HUES6 (cell line): Measurements from ENCODE around the gene BCAS1.
"Not testable (repeated sequence)": the region's sequence is repeated elsewhere in the genome, so short reads cannot be mapped to it uniquely, and the experiment has no call there.

Source experiments
- H3K27ac ChIP-seq: 2 replicates; pipeline ENCODE4 v1.7.0; 2013; ENCODE audit warnings: low read depth, mild to moderate bottlenecking, low read length, inconsistent platforms
- H3K27me3 ChIP-seq: 2 replicates; pipeline ENCODE4 v1.6.1; 2013; ENCODE audit warnings: low read length; ENCODE audit not compliant: control insufficient read depth, insufficient read depth
- H3K36me3 ChIP-seq: 2 replicates; pipeline ENCODE4 v1.6.1; 2013; ENCODE audit warnings: low read length; ENCODE audit not compliant: control insufficient read depth, insufficient read depth
- H3K4me1 ChIP-seq: 2 replicates; pipeline ENCODE4 v1.6.1; 2013; ENCODE audit warnings: low read length; ENCODE audit not compliant: control insufficient read depth, insufficient read depth
- H3K4me3 ChIP-seq: 2 replicates; pipeline ENCODE4 v1.5.1; 2013; ENCODE audit warnings: low read depth, low read length
- H3K9ac ChIP-seq: one replicate; pipeline ENCODE4 v1.6.1; 2013; ENCODE audit warnings: mild to moderate bottlenecking, low read length
- H3K9me3 ChIP-seq: 2 replicates; pipeline ENCODE4 v1.6.1; 2013; ENCODE audit warnings: low read depth, low read length; ENCODE audit not compliant: control insufficient read depth, insufficient read depth

Gene BCAS1

DNA sequence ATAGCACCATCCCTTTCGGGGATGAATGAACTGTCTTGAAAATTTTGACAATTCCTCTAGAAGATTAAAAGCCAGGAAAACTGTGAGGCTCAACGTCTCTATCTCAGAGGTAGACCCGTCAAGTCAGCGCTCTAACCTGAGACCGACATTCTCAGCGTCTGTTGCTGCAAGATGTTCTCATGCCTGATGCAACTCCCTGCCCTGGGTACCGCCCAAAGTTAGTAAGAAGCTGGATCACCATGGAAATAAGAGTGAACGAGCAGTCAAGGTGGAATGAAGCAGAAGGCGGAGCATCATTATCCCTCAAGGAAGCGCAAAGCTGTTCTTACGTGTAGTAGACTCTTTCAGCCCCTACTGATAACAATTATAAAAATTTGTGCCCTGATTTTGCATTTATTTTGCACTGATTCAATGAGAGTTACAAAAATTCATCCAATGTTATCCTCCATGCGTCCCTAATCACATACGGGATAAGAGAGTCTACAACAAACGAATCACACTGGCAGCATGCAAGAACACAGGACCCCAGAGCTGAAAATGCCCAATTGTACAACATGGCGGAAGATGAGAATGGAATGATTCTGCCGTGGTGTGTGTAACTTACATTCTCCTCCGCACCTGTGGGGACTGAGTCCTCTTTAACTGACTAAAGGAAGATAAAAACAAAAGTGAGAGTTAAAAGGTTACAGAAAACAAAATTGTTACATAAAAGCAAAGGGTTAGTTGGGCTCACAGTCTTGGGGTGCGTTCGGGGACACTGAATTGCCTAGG is 95.4 kb downstream of the BCAS1 start:
- H3K4me3 ChIP-seq = no peak overlapping the region
- H3K9me3 ChIP-seq = peaks cover 13% of the 10 kb centered on the region; the same call in 1 of the 2 replicates
- H3K9ac ChIP-seq = no peak overlapping the region
- H3K4me1 ChIP-seq = no peaks in the 10 kb centered on the region
- no peak overlapping the region for H3K27ac ChIP-seq
- H3K36me3 ChIP-seq = no peaks in the 10 kb centered on the region
- H3K27me3 ChIP-seq = no peaks in the 10 kb centered on the region

DNA sequence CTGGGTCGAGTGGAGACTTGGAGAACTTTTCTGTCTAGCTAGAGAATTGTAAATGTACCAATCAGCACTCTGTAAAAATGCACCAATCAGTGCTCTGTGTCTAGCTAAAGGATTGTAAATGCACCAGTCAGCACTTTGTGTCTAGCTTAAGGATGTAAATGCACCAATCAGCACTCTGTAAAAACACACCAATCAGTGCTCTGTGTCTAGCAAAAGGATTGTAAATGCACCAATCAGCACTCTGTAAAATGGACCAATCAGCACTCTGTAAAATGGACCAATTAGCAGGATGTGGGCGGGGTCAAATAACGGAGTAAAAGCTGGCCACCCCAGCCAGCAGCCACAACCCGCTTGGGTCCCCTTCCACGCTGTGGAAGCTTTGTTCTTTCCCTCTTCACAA is 96.5 kb downstream of the BCAS1 start:
- not testable (repeated sequence) for H3K27ac ChIP-seq, H3K36me3 ChIP-seq, H3K4me3 ChIP-seq, H3K9ac ChIP-seq, H3K4me1 ChIP-seq, H3K9me3 ChIP-seq, H3K27me3 ChIP-seq

DNA sequence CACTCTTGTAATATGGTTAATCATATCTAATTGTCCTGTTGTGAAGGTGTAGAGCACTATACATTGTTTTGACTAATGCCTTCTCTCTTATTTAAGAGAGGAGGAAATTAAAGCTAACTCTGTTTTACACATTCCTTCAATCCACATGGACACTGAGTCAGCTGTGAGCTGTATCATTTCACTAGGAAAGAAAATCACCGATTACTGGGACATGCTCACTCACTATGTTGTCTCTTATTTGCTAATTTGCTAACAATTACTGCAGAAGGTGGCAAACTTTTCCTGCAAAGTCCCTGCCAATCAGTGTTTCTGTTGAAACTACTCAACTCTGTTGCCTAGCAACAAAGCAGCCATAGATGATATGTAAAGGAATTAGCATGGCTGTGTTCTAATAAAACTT is 98.2 kb downstream of the BCAS1 start:
- H3K36me3 ChIP-seq = no peaks in the 10 kb centered on the region
- H3K27ac ChIP-seq = no peak overlapping the region
- H3K4me3 ChIP-seq = no peak overlapping the region
- H3K4me1 ChIP-seq = no peaks in the 10 kb centered on the region
- no peak overlapping the region for H3K9ac ChIP-seq
- H3K27me3 ChIP-seq = no peaks in the 10 kb centered on the region
- peaks cover 6% of the 10 kb centered on the region; the same call in 1 of the 2 replicates for H3K9me3 ChIP-seq

DNA sequence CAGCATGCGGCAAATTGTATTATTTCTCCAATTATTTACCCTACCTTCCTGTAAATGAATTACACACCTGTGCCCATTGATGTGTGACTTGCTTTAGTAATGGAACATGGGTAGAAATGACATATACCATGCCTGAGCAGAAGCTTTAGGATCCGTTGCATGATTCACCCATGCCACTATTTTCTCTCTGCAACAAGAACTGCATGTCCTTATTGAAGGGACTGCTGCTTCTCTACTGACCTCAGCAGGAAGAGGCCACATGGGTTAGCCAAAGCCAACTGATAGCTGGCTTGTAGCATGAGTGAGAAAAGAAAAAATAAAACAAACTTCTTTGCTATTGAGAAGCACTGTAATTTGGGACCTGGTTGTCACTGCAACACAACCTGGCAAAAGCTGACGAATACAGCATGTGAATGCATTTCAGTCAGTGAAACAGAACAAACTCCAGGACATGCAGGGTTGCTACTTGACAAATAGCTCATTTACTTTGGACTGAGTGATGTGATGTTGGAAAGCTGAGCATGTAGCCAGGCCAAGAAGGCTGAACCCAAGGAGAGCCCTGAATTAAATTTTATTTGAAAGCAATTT is 99.2 kb downstream of the BCAS1 start:
- 0 out of 2 replicates have a peak, but pooled peaks cover 4% of the 10 kb centered on the region for H3K9me3 ChIP-seq
- no peaks in the 10 kb centered on the region for H3K4me1 ChIP-seq
- H3K4me3 ChIP-seq = no peak overlapping the region
- H3K36me3 ChIP-seq = no peaks in the 10 kb centered on the region
- no peak overlapping the region for H3K27ac ChIP-seq
- H3K9ac ChIP-seq = no peak overlapping the region
- H3K27me3 ChIP-seq = no peaks in the 10 kb centered on the region

DNA sequence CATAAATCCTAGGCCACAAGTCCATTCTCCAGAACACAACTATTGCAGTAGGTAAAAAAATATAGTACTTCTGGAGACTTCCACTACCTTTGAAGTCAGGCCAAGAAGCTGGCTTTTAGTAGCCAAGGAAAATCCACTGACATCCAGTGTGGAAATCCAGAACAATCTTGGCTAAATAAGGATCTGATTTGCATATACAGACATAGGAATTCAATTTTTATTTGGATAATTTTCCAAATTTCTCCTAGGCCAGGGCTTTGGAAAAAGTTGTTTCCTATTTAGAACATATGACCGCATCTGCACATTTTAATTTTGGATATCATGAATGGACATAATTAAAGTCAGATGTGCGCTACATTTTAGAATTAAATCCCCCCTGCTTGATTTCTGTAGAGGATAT is 100.2 kb downstream of the BCAS1 start:
- Histone ChIP-seq H3K4me3 (no peak overlapping the region), H3K4me1 (no peaks in the 10 kb centered on the region), H3K9ac (no peak overlapping the region), H3K9me3 (0 out of 2 replicates have a peak, but pooled peaks cover 4% of the 10 kb centered on the region), H3K27ac (no peak overlapping the region), H3K27me3 (no peaks in the 10 kb centered on the region), H3K36me3 (no peaks in the 10 kb centered on the region)

DNA sequence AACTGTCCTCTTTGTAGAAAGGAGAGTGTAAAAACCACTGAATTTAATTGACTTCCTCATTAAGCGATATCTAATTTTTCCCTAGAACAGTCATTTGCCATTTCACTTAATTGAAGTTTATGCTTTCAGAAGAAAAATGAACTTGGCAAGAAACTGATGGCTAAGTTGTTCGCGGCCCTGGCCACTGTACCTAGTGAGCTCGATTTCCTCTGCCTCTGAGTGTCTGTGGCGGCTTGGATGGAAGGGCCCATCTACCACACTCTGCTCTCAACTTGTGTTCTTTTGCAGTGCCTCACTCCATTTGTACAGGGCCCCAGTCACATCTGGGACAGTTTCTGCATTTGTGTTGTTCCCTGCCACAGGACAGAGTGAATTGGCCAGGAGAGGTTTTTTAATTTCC is 102.9 kb downstream of the BCAS1 start:
- Histone ChIP-seq H3K27ac (no peak overlapping the region), H3K36me3 (no peaks in the 10 kb centered on the region), H3K4me3 (no peak overlapping the region), H3K4me1 (no peaks in the 10 kb centered on the region), H3K9ac (no peak overlapping the region), H3K9me3 (no peaks in the 10 kb centered on the region), H3K27me3 (no peaks in the 10 kb centered on the region)

DNA sequence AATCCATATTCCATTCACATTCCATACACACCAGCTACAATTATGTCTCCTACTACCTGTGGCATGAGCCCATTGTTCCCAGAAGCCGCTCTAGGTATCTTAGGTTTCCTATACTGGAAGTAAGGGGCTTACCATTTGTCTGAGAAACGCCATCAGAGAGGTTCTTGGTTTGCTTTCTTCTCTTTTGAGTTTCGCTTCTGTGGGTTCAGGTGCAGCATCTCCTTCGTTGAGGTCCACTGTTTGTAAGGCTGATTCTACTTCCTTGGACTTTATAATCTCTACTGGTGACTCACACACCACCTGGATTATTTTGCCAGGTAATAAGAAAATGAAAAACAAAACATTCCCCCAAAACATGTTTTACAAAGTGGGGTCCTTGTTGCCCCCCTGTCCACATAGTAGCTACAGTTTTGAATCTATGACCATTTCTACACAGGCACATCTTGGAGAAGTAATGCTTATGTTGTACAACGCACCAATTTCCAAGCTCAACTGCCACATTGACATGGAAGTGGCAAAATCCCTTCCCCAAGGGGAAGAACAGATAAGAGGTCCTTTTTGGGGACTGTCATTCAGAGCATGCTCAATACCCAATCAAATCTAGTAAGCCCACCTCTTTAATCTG is 103.5 kb downstream of the BCAS1 start:
- no peaks in the 10 kb centered on the region for H3K9me3 ChIP-seq
- no peaks in the 10 kb centered on the region for H3K27me3 ChIP-seq
- peaks cover under 1% of the 10 kb centered on the region; the same call in 1 of the 2 replicates for H3K4me1 ChIP-seq
- H3K4me3 ChIP-seq = no peak overlapping the region
- no peak overlapping the region for H3K9ac ChIP-seq
- no peaks in the 10 kb centered on the region for H3K36me3 ChIP-seq
- H3K27ac ChIP-seq = no peak overlapping the region

DNA sequence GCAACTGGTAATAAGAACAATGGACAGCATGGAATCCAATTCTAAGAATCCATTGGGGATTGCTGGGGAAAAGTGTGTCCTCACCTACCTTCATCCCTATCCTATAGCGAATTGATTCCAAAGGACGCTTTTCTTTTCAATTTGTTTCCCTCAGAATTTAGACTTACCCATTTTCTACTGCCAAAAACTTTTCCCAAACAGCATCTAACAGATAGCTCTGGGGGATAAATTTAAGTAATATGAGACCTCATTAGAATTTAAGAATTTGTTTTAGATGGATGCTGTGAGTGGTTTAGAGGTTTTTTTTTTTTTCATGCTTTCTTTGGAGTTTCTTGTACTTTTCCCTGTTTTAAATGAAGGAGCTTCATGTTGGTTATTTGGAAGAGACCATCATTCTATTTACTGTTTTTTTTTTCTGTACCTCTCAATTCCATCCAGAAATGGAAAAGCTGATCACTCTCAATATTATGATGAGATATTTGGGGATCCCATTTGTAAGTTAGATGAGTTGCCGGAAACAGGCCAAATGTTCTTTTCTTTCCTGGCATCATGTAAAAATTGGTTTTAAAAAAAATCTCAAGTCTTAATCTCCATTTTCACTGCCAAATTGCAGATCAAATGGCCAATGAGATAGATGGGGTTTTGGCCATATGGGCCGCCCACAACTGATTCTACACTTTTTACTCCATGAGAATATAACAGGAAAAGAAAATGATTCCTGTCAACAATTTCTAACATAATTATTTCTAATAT is 105.7 kb downstream of the BCAS1 start:
- Histone ChIP-seq H3K9me3 (no peaks in the 10 kb centered on the region), H3K4me1 (peaks cover 7% of the 10 kb centered on the region), H3K9ac (no peak overlapping the region), H3K36me3 (no peaks in the 10 kb centered on the region), H3K4me3 (no peak overlapping the region), H3K27ac (no peak overlapping the region), H3K27me3 (no peaks in the 10 kb centered on the region)

DNA sequence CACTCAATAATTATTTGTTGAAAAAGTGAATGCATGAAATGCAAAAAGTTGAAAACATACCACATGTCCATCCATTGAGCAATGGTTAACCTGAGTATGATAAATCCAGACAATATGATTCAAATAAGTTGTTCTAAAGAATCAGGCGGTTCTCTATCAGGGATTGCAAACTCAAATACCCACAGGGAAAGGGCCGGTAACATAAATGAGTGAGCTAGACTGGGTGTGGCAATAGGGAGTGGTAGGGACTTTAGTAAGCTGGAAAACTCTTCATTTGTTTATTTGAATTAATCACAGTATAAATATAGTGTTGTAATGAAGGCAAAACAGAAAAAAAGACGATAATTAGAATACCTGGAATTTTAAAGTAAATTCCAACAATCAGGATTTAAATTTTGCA is 106.3 kb downstream of the BCAS1 start:
- Histone ChIP-seq H3K4me3 (no peak overlapping the region), H3K27ac (no peak overlapping the region), H3K9ac (no peak overlapping the region), H3K36me3 (no peaks in the 10 kb centered on the region), H3K9me3 (no peaks in the 10 kb centered on the region), H3K4me1 (peaks cover 7% of the 10 kb centered on the region), H3K27me3 (no peaks in the 10 kb centered on the region)

DNA sequence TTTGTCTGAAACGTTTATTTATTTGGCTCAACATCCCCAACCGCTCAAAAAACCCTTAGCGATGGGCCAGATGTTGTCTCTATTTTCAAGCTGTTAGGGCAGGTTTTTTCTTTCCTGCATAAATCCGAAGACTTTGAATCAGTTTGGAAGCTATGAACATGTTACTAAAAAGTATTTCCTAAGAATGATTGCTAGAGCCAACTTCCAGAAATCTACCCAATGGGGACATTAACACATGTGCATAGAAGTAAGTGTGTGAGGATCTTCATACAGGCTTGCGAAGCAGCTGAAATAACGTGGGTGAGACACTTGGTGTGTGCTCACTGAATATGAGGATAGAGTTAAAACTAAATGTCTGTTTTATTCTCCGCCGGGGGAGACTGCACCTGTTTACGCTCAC is 106.8 kb downstream of the BCAS1 start:
- Histone ChIP-seq H3K27ac (no peak overlapping the region), H3K4me3 (no peak overlapping the region), H3K4me1 (peaks cover 7% of the 10 kb centered on the region), H3K9ac (no peak overlapping the region), H3K36me3 (no peaks in the 10 kb centered on the region), H3K9me3 (no peaks in the 10 kb centered on the region), H3K27me3 (no peaks in the 10 kb centered on the region)

DNA sequence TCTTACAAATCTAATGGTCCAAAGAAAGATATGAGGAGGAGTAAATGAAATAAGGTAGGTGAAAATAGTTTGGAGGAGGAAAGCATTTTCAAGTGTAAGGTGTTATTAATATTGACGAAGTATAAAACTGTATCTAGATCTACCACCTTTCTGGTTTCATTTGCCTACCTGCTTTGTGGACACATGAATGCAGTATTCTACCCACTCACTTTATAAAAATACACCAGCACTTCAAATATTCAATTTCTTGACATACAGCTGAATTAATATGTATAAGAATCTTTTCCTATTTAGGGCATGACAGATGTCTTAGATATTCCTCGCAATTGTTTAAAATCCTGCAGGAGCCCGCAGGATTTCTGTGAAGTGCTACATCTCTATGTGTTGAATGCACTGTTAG is 108.0 kb downstream of the BCAS1 start:
- no peak overlapping the region for H3K27ac ChIP-seq
- H3K4me3 ChIP-seq = no peak overlapping the region
- H3K9me3 ChIP-seq = no peaks in the 10 kb centered on the region
- H3K4me1 ChIP-seq = peaks cover 7% of the 10 kb centered on the region
- no peaks in the 10 kb centered on the region for H3K27me3 ChIP-seq
- no peak overlapping the region for H3K9ac ChIP-seq
- H3K36me3 ChIP-seq = no peaks in the 10 kb centered on the region
